GM04504 (cell line): ENCODE measurements around the gene NTRK2.

Experiments used
- DNase-seq: peaks from one replicate; pipeline ENCODE4 v3.0.0-alpha.2; 2012; ENCODE audit warnings: low read depth

Gene NTRK2

DNA sequence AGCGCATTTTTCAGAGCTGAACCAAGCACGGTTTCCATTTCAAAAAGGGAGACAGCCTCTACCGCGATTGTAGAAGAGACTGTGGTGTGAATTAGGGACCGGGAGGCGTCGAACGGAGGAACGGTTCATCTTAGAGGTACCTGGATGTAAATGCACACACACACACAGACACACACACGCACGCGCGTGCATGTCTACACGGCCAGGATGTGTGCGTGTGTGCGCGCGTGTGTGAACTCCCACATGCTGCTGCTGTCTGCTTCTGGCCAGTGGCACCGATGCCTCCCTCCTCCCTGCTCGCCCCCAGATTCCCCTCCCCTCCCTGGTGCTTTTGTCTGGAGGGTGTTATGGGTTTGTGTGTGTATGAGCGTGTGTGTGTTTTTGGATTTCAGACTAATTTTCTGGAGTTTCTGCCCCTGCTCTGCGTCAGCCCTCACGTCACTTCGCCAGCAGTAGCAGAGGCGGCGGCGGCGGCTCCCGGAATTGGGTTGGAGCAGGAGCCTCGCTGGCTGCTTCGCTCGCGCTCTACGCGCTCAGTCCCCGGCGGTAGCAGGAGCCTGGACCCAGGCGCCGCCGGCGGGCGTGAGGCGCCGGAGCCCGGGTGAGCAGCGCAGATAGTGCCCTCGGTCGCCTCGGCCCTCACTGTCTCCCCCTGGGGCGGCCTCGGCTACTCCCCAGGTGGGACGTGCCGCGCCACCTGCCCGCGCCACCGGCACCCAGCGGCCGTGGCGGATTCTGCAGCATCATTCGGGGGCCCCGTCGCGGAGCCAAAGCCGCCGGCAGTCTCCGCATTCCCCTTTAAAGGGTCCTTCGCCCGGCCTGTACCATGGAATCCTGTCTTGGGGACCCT is at the start of gene NTRK2:
TSS of gene NTRK2 (plus strand) at position 442 of the 850 bp plus-strand sequence. CDS start 1,020 bp downstream, outside the sequence.
- no peak for DNase-seq

GRCh38 chr9:84620338-84620737 is 49.2 kb upstream of the NTRK2 start:
- DNase-seq: no peak

GRCh38 chr9:84621811-84622210 is 47.7 kb upstream of the NTRK2 start:
- no peak for DNase-seq

DNA sequence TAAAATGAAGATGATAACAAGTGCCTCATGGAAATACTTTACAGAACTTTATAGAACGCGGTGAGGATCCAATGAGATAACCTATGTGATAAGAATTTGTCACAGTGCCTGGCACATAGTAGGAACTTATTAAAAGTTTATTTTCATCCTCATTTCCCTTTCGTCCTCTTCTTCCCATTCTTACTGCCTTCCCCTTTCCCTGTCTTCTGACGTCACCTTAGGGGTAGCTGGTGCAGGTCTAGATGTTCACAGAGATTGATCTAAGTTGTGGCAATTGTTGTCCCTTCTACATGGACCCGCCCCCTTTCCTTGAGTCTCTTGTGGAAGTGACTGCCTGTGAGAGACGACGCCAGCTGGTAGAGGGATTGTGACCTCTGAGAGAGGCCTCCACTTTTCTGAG is 46.5 kb upstream of the NTRK2 start:
- DNase-seq: no peak

GRCh38 chr9:84636436-84636835 is 33.1 kb upstream of the NTRK2 start:
- no peak for DNase-seq

DNA sequence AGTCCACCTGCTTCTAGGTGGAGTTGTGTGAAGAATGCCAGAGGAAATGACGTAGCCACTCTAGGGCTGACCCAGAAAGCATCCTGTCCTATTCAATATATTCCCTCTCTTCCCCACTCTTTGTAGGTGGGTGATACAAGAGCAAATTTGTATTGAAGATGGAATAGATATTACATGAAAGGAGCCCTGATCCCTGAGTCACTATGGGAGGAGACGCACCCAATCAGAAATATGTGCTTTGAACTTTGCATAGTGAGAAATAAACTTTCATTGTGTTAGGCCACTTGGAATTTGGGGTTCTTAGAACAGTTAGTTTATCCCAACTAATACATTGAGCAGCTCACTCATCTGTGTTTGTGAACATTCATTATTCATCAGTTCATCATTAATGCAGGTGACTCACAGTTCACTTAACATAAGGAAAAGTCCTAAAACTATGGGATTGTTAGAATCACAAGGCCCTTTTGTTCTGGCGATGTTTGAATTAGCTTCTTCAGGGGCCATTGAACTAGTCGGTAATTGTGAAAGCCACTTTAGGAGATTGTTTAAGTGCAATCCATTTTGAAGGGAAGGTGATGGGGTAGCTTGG is 26.9 kb upstream of the NTRK2 start:
- no peak for DNase-seq

- no peak for DNase-seq
Observed at GRCh38 chr9:84647699-84648098, 21.8 kb upstream of the NTRK2 start.

DNA sequence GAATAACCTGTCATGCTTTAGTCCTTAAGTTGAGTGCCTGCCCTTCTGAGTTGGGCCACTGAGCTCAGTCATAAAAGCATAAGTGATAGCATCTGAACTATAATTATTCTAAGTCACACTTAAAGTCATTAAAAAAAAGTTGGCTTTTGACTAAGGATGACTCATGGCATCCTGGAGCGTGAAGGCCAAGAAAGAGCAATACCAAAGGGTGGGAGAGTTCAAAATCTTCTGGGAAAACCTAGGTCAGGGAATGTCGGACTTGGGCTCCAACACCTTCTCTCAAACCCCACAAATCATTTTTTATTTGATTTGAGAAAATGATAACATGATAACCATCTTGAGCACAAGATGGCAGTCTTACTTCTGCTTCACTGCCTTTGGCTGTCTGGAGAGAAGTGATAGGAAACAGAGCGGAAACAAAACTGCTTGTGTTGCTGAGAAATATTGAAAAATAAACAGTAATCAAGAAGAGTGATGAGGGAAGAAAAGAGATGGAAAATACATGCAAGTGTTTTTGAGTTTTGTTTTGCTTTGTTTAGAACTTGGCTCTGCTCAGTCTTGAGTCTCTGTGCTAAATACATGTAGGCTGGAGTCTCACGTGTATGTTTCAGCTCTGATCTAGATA is 16.9 kb upstream of the NTRK2 start:
- no peak for DNase-seq

DNA sequence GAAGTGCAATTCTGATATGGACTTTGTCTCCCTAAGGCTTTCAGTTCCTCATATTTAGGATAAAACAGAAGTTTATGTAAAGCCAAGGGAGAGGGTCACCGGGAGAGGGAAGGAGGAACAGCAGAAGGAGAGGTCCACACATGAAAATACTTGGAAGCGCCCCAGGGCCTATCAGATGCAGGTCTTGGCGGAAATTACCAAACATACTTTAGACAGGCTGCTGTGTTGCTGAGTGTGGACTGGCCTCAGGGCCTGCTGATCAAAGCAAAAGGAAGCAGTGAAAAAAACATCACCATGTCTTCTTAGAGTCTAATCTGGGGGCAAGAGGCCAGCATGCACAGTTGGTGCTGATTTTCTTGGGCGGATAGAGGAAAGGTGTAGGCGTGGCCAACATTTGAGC is 14.1 kb upstream of the NTRK2 start:
- DNase-seq: no peak

GRCh38 chr9:84659313-84659712 is 10.2 kb upstream of the NTRK2 start:
- no peak for DNase-seq

DNA sequence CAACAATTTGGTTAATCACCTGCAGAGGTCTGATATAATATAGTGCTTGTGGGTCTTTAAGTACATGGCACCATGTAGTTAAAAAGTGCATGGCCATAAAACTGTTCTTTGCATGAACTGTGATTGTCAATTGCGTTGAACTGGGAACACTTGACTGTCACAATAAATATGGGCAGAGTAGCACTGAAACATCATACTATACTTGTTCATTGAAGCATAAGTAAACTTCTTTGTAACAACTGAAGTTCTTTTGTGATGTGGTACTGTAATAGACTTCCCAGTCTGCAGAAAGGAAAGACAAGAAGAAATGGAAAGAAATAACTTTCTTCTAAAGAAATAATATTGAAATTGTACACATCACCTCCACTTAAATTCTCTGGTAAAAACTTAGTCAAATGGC is 9.8 kb upstream of the NTRK2 start:
- DNase-seq: no peak

- no peak for DNase-seq
Observed at GRCh38 chr9:84667571-84668195, 1.8 kb upstream of the NTRK2 start.

DNA sequence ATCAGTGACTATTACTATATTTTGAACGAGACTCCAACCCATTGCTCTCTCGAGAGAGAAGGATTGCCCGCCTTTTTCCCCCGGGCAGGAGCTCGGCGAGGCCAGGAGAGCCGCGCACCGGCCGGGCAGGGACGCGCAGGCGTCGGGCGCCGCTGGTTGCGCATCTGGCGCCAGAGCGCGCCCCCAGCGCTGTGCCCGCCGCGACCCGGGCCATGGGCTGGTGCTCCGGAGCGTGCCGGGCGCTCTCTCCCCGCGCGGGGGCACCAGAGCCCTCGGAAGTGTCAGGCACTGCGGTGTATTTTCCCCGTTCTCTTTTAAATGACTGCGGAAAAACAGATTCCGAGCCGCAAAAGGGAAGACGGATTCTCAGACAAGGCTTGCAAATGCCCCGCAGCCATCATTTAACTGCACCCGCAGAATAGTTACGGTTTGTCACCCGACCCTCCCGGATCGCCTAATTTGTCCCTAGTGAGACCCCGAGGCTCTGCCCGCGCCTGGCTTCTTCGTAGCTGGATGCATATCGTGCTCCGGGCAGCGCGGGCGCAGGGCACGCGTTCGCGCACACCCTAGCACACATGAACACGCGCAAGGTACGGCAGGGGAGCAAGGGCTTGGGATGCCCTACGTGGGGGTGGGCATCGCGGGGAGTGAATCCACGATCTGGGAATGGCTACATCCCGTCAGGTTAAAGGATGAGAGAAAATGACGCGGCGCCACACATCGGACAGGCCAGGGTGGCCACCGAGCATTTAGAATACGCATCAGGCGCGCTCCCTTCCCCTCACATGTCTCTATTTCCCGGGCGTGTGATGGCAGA is 1.1 kb upstream of the NTRK2 start:
- no peak for DNase-seq

- no peak for DNase-seq
Observed at GRCh38 chr9:84669013-84669287, 579 bp upstream of the NTRK2 start.

- DNase-seq: no peak
Observed at GRCh38 chr9:84670138-84671041, 861 bp downstream of the NTRK2 start.

DNA sequence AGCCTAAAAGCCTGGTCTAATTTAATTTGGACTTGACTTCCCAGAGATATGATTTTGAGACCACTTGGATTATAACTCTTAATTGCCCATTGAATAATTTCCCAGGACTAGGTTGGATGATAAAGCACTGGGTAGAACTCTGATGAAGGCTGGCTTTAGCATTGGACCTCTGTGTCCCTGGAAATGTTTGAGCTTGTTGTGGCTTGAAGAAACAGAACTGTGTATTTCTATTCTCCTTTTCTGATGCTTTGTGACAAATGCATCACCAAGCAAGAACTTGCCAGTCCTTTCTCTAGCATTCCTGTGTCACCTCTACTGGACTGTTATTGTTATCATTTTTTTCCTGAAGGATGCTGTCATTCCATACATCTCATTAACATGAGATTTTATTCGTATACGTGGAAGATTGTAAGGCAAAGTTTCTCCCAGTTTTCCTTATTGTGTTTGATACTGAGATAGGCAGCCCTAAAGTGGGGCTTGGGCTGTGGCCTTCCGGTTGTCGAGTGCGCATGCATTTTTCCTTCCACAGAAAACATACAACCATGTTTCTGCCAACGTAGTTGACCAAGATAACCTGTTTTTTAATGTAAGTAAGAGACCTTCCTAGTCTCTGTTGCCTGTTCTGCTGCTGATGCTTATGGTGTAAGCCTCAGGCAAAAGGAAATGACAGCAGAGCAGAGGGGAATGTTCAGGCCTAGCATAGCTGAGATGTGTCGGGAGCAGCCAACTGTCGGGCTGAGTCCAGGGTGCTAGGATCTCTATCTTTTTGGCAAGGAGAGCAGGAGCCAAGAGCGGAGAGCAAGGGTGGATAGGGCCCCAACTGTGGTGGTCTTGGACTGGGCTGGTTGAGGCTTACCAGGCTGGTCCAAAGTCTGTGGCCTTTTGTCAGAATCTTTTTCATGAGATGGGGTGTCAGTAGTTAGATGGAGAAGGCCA is 2.3 kb downstream of the NTRK2 start:
- DNase-seq: no peak

GRCh38 chr9:84673806-84674205 is 4.3 kb downstream of the NTRK2 start:
- DNase-seq: no peak

DNA sequence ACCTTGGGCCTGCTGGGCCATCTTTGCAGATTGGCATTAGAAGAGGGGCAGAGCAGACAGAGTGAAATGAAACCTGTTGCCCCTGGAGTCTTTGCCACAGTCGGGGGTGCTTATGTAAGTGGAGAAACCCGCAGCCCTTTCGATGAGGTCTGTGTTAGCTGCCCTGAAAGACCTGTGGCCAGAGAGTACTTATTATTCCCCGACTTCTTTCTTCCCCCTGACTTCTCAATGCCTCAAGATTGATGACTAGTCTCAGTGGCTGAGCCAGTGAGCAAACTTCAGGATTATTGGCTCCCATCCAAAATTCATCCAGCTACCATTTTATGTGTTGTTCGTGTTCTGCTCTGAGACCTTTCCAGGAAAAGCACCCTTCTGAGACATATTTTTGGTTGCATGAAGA is 7.6 kb downstream of the NTRK2 start:
- no peak for DNase-seq

DNA sequence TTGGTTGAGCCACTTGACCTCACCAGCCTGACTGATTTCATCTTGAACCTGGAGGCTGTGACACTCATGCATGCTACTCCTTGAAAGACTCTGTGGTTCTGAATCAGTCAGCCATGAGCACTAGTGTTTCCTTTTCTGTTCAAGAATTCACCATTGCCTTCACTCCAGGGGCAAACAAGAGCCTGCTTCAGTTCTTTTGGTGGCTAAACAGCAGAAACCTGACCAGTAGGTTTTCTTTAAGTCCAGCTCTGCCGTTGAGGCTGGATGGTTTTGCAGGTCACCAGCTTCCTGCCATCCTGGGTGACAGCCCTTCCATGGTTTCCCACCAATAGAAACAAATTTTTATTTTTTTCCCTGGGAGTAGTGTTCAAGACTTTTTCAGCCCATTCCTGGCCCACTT is 10.0 kb downstream of the NTRK2 start:
- no peak for DNase-seq
